ENCODE results near the gene SORCS2. TPM values are rescaled to one million over a fixed set of nuclear protein-coding genes. Genes with fewer than 3 reads are reported as not detected.

Gene SORCS2
- total and polyA plus RNA-seq, 2 experiments from 2014 or later: 0.38 to 1.4 TPM

DNA sequence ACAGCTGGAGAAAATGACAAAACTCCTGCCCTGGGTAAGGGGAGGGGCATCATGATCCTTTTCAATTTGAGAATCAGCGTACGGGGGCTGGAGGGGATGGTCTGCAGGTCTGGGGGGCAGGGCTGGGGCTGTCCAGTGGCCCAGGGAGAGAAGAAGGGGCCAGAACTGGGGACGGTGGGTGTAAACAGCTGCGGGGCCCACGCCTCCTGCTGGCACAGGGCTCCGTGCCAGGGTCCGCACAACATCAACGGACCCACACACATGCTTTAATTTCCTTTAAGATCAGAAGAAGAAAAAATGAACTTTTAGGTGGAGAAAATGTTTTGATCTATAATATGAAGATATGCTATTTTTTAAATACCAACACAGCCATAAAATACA is 190.3 kb downstream of the SORCS2 start:
- Histone ChIP-seq H3K9me2 (ENCODE audit: insufficient read depth) (no peaks in the 10 kb centered on the region), H3F3A (ENCODE audit: insufficient read depth) (no peaks in the 10 kb centered on the region)
- in situ Hi-C loops (cut with MboI): no loop called here

DNA sequence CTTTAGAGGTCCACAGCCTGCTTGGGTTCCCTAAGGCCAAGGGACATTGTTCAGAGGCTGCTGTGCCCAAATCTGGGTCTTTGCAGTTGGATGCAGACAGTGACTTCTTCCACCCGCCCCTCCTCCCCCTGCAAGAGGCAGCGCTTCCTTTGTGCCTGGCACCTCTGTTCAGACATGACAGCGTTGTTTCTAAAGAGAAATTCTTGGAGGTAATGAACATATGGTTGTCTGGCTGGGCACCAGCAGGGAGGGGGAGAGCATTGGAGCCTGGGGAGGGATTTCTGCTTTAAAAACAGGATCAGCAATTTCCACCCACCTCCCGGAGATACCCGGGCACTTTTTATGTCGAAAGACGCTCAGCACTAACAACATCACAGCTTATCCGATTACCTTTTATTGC is 190.9 kb downstream of the SORCS2 start:
- peaks cover 37% of the 10 kb centered on the region for H3K27me3 ChIP-seq (replicated peaks; ENCODE audit: insufficient read depth)
- no peak overlapping the region for H3K4me2 ChIP-seq (ENCODE audit: unreplicated experiment)
- WGBS, 2 experiments (ENCODE audit: low coverage in 1 of 2, low lambda C conversion rate in 2 of 2, missing lambda C conversion rate in 2 of 2): 76 to 81% methylated on average over 8 of the region's 8 CpGs
- no peaks in the 10 kb centered on the region for H3K36me3 ChIP-seq (ENCODE audit: low read depth)
- no peak for TF ChIP-seq EZH2phosphoT487 (IDR thresholded peaks at IDR 0.05; ENCODE audit: insufficient read depth, low read depth)
- TF ChIP-seq EZH2 (IDR thresholded peaks at IDR 0.05; ENCODE audit: insufficient read depth, poor library complexity, severe bottlenecking): no peak
- no peaks in the 10 kb centered on the region for H3K9me3 ChIP-seq (ENCODE audit: low read depth)
- DNase-seq: no peak
- H3K4me3 ChIP-seq: no peak overlapping the region
- H3K27ac ChIP-seq: no peak overlapping the region
- no peaks in the 10 kb centered on the region; the same call in 1 of the 2 replicates for H3K4me1 ChIP-seq (ENCODE audit: insufficient read depth)
- in situ Hi-C loops (cut with MboI): no loop called here
- H3K9ac ChIP-seq: no peak overlapping the region
- no peak overlapping the region for H2AFZ ChIP-seq
- H3K9me2 ChIP-seq (ENCODE audit: insufficient read depth): no peaks in the 10 kb centered on the region
- no peaks in the 10 kb centered on the region for H4K20me1 ChIP-seq (ENCODE audit: insufficient read depth)
- no peaks in the 10 kb centered on the region for H3F3A ChIP-seq (ENCODE audit: insufficient read depth)
- H3K79me2 ChIP-seq (ENCODE audit: insufficient read depth): no peaks in the 10 kb centered on the region

More for the DNA sequence above, 190.3 kb downstream of the SORCS2 start:
- peaks cover 43% of the 10 kb centered on the region for H3K27me3 ChIP-seq (replicated peaks; ENCODE audit: insufficient read depth)
- H3K9me3 ChIP-seq (ENCODE audit: low read depth): no peaks in the 10 kb centered on the region
- H3K79me2 ChIP-seq (ENCODE audit: insufficient read depth): no peaks in the 10 kb centered on the region
- no peak overlapping the region for H3K9ac ChIP-seq
- WGBS, 2 experiments (ENCODE audit: low coverage in 1 of 2, low lambda C conversion rate in 2 of 2, missing lambda C conversion rate in 2 of 2): 46 to 48% methylated on average over 7 to 8 of the region's 8 CpGs
- no peak overlapping the region for H3K4me2 ChIP-seq (ENCODE audit: unreplicated experiment)
- H3K4me3 ChIP-seq: no peak overlapping the region
- DNase-seq: no peak
- H2AFZ ChIP-seq: no peak overlapping the region
- TF ChIP-seq EZH2phosphoT487 (IDR thresholded peaks at IDR 0.05; ENCODE audit: insufficient read depth, low read depth) (no peak), EZH2 (IDR thresholded peaks at IDR 0.05; ENCODE audit: insufficient read depth, poor library complexity, severe bottlenecking) (no peak)
- H3K27ac ChIP-seq: no peak overlapping the region
- no peaks in the 10 kb centered on the region; the same call in 1 of the 2 replicates for H3K4me1 ChIP-seq (ENCODE audit: insufficient read depth)
- no peaks in the 10 kb centered on the region for H4K20me1 ChIP-seq (ENCODE audit: insufficient read depth)
- no peaks in the 10 kb centered on the region for H3K36me3 ChIP-seq (ENCODE audit: low read depth)

DNA sequence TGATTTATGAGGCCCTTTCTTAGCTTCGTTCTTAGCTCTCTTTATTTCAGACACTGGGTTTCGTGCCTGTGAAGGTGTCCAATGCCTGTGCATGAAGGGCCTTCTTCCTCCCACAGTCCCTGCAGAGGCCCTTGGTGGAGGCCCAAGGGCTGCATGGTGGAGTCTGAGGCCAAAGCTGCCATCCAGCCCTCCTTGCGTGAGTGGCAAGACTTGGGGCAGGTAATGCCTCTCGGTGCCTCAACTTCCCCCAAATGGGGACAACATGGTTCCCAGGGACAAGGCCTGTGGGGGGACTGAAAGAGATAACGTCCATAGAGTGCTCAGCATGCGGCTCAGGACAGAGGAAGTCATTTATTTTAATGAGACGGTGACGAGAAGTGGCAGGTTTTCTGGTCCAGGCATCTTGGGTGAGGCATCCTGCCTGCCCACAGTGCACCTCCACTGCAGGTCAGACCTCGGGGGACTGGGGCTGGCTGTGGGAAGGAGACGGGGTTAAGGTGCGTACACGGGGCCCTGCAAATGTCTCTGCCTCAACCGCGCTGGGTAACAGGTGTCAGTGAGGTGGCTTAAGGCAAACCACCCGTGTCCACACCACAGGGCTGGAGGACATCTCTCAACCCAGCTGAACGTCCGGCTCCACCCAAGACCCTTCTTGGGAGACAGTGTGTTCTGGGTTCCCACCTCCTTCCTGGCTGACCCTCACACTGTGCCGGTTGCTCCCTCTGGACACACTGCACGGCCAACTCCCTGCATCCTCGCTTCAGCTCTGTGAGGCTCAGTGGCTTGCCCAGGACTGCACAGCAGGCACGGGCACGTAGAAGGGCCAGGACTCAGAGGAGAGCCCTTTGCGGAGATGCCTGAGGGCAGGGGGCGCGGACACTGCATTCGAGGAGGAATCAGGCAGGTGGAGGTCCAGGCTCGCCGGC is 191.9 kb downstream of the SORCS2 start:
- no peaks in the 10 kb centered on the region for H3K9me2 ChIP-seq (ENCODE audit: insufficient read depth)
- no peak for DNase-seq
- H3K4me3 ChIP-seq: no peak overlapping the region
- TF ChIP-seq EZH2phosphoT487 (IDR thresholded peaks at IDR 0.05; ENCODE audit: insufficient read depth, low read depth): no peak
- no peak for TF ChIP-seq EZH2 (IDR thresholded peaks at IDR 0.05; ENCODE audit: insufficient read depth, poor library complexity, severe bottlenecking)
- H3K27ac ChIP-seq: no peak overlapping the region
- no peaks in the 10 kb centered on the region for H3K36me3 ChIP-seq (ENCODE audit: low read depth)
- H3K9me3 ChIP-seq (ENCODE audit: low read depth): no peaks in the 10 kb centered on the region
- no peak overlapping the region for H3K9ac ChIP-seq
- H3K4me2 ChIP-seq (ENCODE audit: unreplicated experiment): no peak overlapping the region
- H3K79me2 ChIP-seq (ENCODE audit: insufficient read depth): no peaks in the 10 kb centered on the region
- peaks cover 29% of the 10 kb centered on the region for H3K27me3 ChIP-seq (replicated peaks; ENCODE audit: insufficient read depth)
- H3F3A ChIP-seq (ENCODE audit: insufficient read depth): no peaks in the 10 kb centered on the region
- in situ Hi-C loops (cut with MboI): no loop called here
- H2AFZ ChIP-seq: no peak overlapping the region
- H4K20me1 ChIP-seq (ENCODE audit: insufficient read depth): no peaks in the 10 kb centered on the region
- H3K4me1 ChIP-seq (ENCODE audit: insufficient read depth): no peaks in the 10 kb centered on the region; the same call in 1 of the 2 replicates
- 59 to 64% methylated on average over 28 of the region's 28 CpGs for WGBS, 2 experiments (ENCODE audit: low coverage in 1 of 2, low lambda C conversion rate in 2 of 2, missing lambda C conversion rate in 2 of 2)

DNA sequence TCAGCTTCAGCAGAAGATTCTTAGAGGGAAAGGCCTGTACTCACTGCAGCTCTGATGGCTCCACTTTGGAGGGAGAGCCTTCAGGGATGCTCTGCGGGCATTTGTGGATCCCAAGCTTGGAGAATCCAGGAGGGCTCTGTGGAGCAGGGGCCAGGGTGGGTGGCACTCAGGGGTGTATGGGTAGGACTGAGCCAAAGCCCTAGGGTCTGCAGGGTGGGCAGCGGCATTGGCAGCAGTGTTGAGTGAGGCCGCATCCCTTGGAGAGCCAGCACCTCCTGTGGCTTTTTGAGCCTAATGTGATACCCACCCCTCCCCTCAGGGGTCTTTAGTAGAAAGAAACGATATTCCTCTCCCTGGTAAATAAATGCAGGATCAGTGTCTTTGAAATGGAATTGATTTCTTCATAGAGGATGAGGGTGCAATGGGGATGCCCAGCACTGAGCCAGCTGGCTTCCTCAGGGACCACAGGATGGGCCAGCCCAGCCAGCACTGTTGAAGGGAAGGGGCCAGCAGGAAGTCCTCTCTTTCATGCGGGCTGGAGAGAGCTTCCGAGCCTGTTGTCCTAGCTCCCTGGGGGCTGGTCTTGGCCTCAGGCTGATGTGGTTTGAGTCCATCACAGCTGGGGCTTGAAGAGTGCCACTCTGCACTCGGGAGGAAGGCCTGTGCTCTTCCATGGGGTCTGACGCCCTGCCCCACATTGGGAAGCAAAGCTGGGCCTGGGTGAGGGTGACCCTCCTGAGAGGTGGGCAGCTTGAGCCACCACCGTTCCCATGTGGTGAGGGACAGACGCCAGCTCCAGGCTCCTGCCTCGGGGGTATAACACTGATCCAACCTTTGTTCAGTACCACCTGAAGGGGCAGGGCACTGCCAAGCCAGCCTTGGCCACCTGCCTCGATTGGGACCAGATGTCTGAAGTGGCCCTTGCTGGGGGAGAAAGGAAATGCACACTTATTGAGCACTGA is 192.9 kb downstream of the SORCS2 start:
- 60 to 66% methylated on average over 12 of the region's 12 CpGs for WGBS, 2 experiments (ENCODE audit: low coverage in 1 of 2, low lambda C conversion rate in 2 of 2, missing lambda C conversion rate in 2 of 2)

More for the DNA sequence above, 192.9 kb downstream of the SORCS2 start:
- H3K79me2 ChIP-seq (ENCODE audit: insufficient read depth): no peaks in the 10 kb centered on the region
- no peaks in the 10 kb centered on the region for H4K20me1 ChIP-seq (ENCODE audit: insufficient read depth)
- no peaks in the 10 kb centered on the region for H3K36me3 ChIP-seq (ENCODE audit: low read depth)
- no peak for DNase-seq
- no peaks in the 10 kb centered on the region for H3F3A ChIP-seq (ENCODE audit: insufficient read depth)
- no peak overlapping the region for H2AFZ ChIP-seq
- no peak overlapping the region for H3K4me3 ChIP-seq
- no peak overlapping the region for H3K27ac ChIP-seq
- H3K9ac ChIP-seq: no peak overlapping the region
- TF ChIP-seq EZH2 (IDR thresholded peaks at IDR 0.05; ENCODE audit: insufficient read depth, poor library complexity, severe bottlenecking) (no peak), EZH2phosphoT487 (IDR thresholded peaks at IDR 0.05; ENCODE audit: insufficient read depth, low read depth) (no peak)
- no peak overlapping the region for H3K4me2 ChIP-seq (ENCODE audit: unreplicated experiment)
- in situ Hi-C loops (cut with MboI): no loop called here
- peaks cover 20% of the 10 kb centered on the region for H3K27me3 ChIP-seq (replicated peaks; ENCODE audit: insufficient read depth)
- no peaks in the 10 kb centered on the region for H3K9me3 ChIP-seq (ENCODE audit: low read depth)
- no peaks in the 10 kb centered on the region; the same call in 1 of the 2 replicates for H3K4me1 ChIP-seq (ENCODE audit: insufficient read depth)
- no peaks in the 10 kb centered on the region for H3K9me2 ChIP-seq (ENCODE audit: insufficient read depth)

Measured in GM23248 (cell line).